GM12873 (cell line): ENCODE data around the gene UCN2.

Source experiments
- CTCF ChIP-seq: IDR thresholded peaks from 2 replicates; pipeline ENCODE4 v1.5.1; 2012; ENCODE audit warnings: low read depth, mild to moderate bottlenecking, moderate library complexity, low read length, control low read depth; ENCODE audit not compliant: insufficient read depth; ENCODE audit errors: missing control alignments

UCN2 gene

GRCh38 chr3:48514431-48515227 is 49.0 kb downstream of the UCN2 start:
- TF ChIP-seq CTCF: no peak
